Kidney (tissue), 14 donors: ENCODE results near the gene NOC4L. TPM values are rescaled to one million over a fixed set of nuclear protein-coding genes. Genes with fewer than 3 reads are reported as not detected.
"Not testable (repeated sequence)": the region's sequence is repeated elsewhere in the genome, so short reads cannot be mapped to it uniquely, and the experiment has no call there.

Source experiments
- DNase-seq, 5 donors: peaks; one replicate each; pipeline ENCODE4 v3.0.0-alpha.2; 2013 to 2020
- FAIRE-seq: peaks from 2 replicates; lab custom pipeline; 2012; peaks lifted over from hg19 to GRCh38; lab: Jason Lieb, UNC
- H3K27ac ChIP-seq, 2 donors: one replicate each; pipeline ENCODE4 v1.7.0; 2013; ENCODE audit warnings: low read depth in 2 of 2, low read length in 2 of 2, inconsistent platforms in 1 of 2
- H3K27me3 ChIP-seq: one replicate; pipeline ENCODE4 v1.7.1; 2013; ENCODE audit warnings: low read length, inconsistent platforms; ENCODE audit not compliant: control insufficient read depth, insufficient read depth
- H3K36me3 ChIP-seq, 3 donors: one replicate each; pipeline versions ENCODE4 v1.7.0 to v1.7.1; 2013; ENCODE audit warnings: low read length in 3 of 3, control low read depth in 1 of 3, inconsistent platforms in 1 of 3; ENCODE audit not compliant: insufficient read depth in 3 of 3, control insufficient read depth in 2 of 3
- H3K4me1 ChIP-seq, 3 donors: one replicate each; pipeline versions ENCODE4 v1.7.0 to v1.7.1; 2013; ENCODE audit warnings: low read length in 3 of 3, inconsistent platforms in 1 of 3, low read depth in 1 of 3; ENCODE audit not compliant: control insufficient read depth in 2 of 3, insufficient read depth in 2 of 3
- H3K4me3 ChIP-seq, 3 donors: one replicate each; pipeline versions ENCODE4 v1.7.0 to v1.8.1; 2013; ENCODE audit warnings: low read length in 3 of 3, control low read depth in 1 of 3, inconsistent platforms in 1 of 3
- H3K9ac ChIP-seq, 3 donors: one replicate each; pipeline versions ENCODE4 v1.7.0 to v1.7.1; 2013; ENCODE audit warnings: low read length in 3 of 3, control low read depth in 1 of 3, inconsistent platforms in 1 of 3
- H3K9me3 ChIP-seq, 3 donors: one replicate each; pipeline versions ENCODE4 v1.7.0 to v1.7.1; 2013; ENCODE audit warnings: low read length in 3 of 3, control low read depth in 1 of 3, inconsistent platforms in 1 of 3; ENCODE audit not compliant: control insufficient read depth in 2 of 3, insufficient read depth in 1 of 3
- CTCF ChIP-seq: IDR thresholded peaks from 3 replicates; pipeline ENCODE4 v1.5.1; 2012; ENCODE audit warnings: mild to moderate bottlenecking, moderate library complexity, borderline replicate concordance; ENCODE audit not compliant: insufficient read depth; ENCODE audit errors: extremely low read depth
- intact Hi-C: fragments of 100-400 bp; cut with DNase I; formaldehyde crosslinking; loops from one replicate; pipeline ENCODE4 v1.11.1; 2022
- polyA plus RNA-seq: library from polyadenylated mRNA; stranded (reverse); fragments of 350-450 nt; fragmentation: Illumina TruSeq; extraction: RNeasy Lipid Tissue Mini Kit (QIAGEN cat#74804); gene quantifications from one replicate; pipeline ENCODE4 v1.2.3, GENCODE V29; 2014; ENCODE audit warnings: low read depth, low replicate concordance; ENCODE audit not compliant: insufficient read depth
- total RNA-seq: library from RNA; stranded (reverse); fragmentation: NEBNext Ultra II Directional; extraction: Animal tissue kit (Norgen Biotek cat#: 25700); gene quantifications from one replicate; pipeline ENCODE4 v1.2.1, GENCODE V29; 2021
- donor health status: control.
- donor health status: control.
- donor health status: control.
- donor health status: control.
- donor health status: control.
- donor health status: DM: yes; HTN: yes; CAD: no.
- donor health status: Normal renal cell carcinoma (clear cell type).

NOC4L gene
- total and polyA plus RNA-seq, 2 donors from 2014 or later = 20.0 to 22.3 TPM

DNA sequence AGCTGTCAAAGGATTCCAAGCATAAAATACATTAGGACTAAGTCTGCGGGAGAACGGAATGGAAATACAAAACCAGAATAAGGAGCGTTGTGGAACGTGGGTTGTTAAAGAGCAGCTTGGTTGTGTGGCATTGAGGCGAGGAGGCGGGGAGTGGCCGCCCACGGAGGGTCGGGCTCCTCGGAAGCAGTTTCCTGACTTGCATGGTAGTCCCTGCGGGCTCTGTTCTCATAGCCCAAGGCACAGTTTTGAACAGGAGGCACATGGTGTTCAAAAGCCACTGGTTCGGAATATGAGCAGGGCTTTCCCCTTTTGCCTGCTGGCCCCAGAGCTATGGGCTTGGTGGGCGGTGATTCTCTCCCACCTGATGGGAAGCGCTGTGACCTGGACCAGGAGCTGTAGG lies 12.3 kb upstream of the NOC4L start:
- Histone ChIP-seq H3K4me1 (no peaks in the 10 kb centered on the region), H3K27ac (no peak overlapping the region), H3K9me3 (no peaks in the 10 kb centered on the region), H3K4me3 (no peak overlapping the region), H3K36me3 (peaks cover 0 to 7% (median under 1%) of the 10 kb centered on the region in 3 donors), H3K27me3 (no peaks in the 10 kb centered on the region), H3K9ac (no peak overlapping the region)
- FAIRE-seq (no peak), DNase-seq (no peak)
- no peak for TF ChIP-seq CTCF
- intact Hi-C loops = no loop called here

- H3K4me3 ChIP-seq = no peak overlapping the region
- no peaks in the 10 kb centered on the region for H3K9me3 ChIP-seq
- no peaks in the 10 kb centered on the region for H3K4me1 ChIP-seq
- intact Hi-C loops = no loop called here
- DNase-seq (peak in 1 of 5 donors; percentile 61), FAIRE-seq (no peak)
- peaks cover 0 to 2% (median 0%) of the 10 kb centered on the region in 3 donors for H3K36me3 ChIP-seq
- H3K9ac ChIP-seq = no peak overlapping the region
- no peak for TF ChIP-seq CTCF
- H3K27me3 ChIP-seq = no peaks in the 10 kb centered on the region
- H3K27ac ChIP-seq = no peak overlapping the region
These were observed 11.4 kb upstream of the NOC4L start for GRCh38 chr12:132132609-132133430.

DNA sequence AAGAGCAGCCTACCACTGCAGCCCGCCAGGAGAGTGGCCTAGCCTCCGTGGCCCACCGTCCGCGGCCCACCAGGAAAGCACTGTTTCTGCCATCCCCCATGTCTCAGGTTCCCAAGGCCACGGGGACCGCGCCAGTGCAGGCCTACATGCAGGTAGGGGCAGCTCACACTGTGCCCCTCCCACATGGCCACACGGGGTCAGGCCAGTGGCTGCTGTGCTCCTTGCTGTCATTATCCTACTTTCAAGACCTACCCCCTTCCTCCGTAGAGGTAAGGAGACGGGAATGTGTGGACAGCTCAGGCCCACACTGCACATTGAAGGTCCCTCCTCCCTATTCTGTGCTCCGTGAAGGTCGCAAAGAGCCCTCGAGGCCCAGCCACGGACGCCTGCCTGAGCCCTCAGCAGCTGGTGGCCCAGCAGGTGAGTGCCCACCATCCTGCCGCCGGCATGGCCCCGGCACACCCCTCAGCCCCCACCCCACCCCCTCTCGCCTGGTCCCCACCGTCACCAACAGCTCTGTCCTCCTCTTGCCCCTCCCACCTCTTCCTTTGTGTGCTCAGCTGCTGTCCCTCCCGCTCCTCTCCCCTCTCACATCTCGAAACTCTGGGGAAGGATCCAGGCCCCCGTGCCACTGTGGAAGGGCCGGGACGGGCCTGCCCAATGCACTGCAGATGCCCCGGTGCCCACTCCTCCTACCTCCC lies 10.2 kb upstream of the NOC4L start:
- no peak overlapping the region for H3K9ac ChIP-seq

DNA sequence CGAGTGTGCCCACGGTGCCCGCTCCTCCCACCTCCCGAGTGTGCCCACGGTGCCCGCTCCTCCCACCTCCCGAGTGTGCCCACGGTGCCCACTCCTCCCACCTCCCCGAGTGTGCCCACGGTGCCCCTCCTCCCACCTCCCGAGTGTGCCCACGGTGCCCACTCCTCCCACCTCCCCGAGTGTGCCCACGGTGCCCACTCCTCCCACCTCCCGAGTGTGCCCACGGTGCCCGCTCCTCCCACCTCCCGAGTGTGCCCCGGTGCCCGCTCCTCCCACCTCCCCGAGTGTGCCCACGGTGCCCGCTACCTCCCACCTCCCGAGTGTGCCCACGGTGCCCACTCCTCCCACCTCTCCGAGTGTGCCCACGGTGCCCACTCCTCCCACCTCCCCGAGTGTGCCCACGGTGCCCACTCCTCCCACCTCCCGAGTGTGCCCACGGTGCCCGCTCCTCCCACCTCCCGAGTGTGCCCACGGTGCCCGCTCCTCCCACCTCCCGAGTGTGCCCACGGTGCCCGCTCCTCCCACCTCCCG lies 9.5 kb upstream of the NOC4L start:
- H3K4me1 ChIP-seq, H3K4me3 ChIP-seq, FAIRE-seq, H3K9me3 ChIP-seq, H3K27me3 ChIP-seq, H3K27ac ChIP-seq, H3K36me3 ChIP-seq, H3K9ac ChIP-seq, intact Hi-C loops, DNase-seq: not testable (repeated sequence)

More for the DNA sequence above, 10.2 kb upstream of the NOC4L start:
- Histone ChIP-seq H3K4me3 (no peak overlapping the region), H3K36me3 (peaks cover 0 to under 1% (median 0%) of the 10 kb centered on the region in 3 donors), H3K27me3 (no peaks in the 10 kb centered on the region), H3K27ac (no peak overlapping the region), H3K4me1 (no peaks in the 10 kb centered on the region), H3K9me3 (no peaks in the 10 kb centered on the region)
- intact Hi-C loops = no loop called here
- no peak for TF ChIP-seq CTCF
- FAIRE-seq (no peak), DNase-seq (peak in 2 of 5 donors; percentile 44 to 64)

DNA sequence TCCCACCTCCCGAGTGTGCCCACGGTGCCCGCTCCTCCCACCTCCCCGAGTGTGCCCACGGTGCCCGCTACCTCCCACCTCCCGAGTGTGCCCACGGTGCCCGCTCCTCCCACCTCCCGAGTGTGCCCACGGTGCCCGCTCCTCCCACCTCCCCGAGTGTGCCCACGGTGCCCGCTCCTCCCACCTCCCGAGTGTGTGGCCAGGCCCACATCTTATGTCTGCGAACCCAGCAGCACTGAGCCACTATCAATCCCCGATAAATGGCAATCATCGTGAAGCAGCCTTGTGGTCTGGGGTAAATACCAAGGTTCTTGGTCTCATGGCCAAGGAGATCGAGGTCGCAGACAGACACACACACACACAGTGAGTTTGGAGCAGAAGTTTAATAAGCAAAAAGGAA lies 8.0 kb upstream of the NOC4L start:
- H3K9me3 ChIP-seq, FAIRE-seq, intact Hi-C loops, H3K9ac ChIP-seq, H3K4me3 ChIP-seq, H3K27ac ChIP-seq, DNase-seq, H3K27me3 ChIP-seq, H3K4me1 ChIP-seq: not testable (repeated sequence)
- H3K36me3 ChIP-seq = peaks cover 2 to 16% (median 10%) of the 10 kb centered on the region in 3 donors
